Gastrocnemius medialis (tissue), 4 donors: ENCODE measurements around the gene CHD1L. TPM values are rescaled to one million over a fixed set of nuclear protein-coding genes. Genes with fewer than 3 reads are reported as not detected.

Source experiments
- ATAC-seq, 2 donors: fragments of 150-250 bp; one replicate each; pipeline ENCODE4 v1.9.1; 2016
- DNase-seq, 2 donors: peaks; one replicate each; pipeline ENCODE4 v3.0.0-alpha.2; 2019
- H3K27ac ChIP-seq, 4 donors: fragments of 200-600 bp; sonication (generic); 1 replicate in 1 of 4; 2 replicates in 3 of 4; pipeline ENCODE4 v1.5.1; 2016 to 2018; ENCODE audit warnings: mild to moderate bottlenecking in 2 of 4, moderate library complexity in 1 of 4
- H3K27me3 ChIP-seq, 3 donors: fragments of 200-600 bp; sonication (generic) in 2 of 3; 1 replicate in 1 of 3; 2 replicates in 2 of 3; pipeline versions ENCODE4 v1.5.1 to v1.6.0; 2016 to 2019; ENCODE audit warnings: mild to moderate bottlenecking in 1 of 3, moderate library complexity in 1 of 3
- H3K36me3 ChIP-seq, 2 donors: fragments of 200-600 bp; sonication (generic) in 1 of 2; one replicate each; pipeline ENCODE4 v1.5.1; 2017 to 2018
- H3K4me1 ChIP-seq, 2 donors: fragments of 200-600 bp; sonication (generic) in 1 of 2; one replicate each; pipeline ENCODE4 v1.5.1; 2016 to 2017; ENCODE audit warnings: mild to moderate bottlenecking in 2 of 2
- H3K4me3 ChIP-seq, 4 donors: fragments of 200-600 bp; sonication (generic) in 3 of 4; 1 replicate in 1 of 4; 2 replicates in 3 of 4; pipeline ENCODE4 v1.5.1; 2016 to 2019; ENCODE audit warnings: mild to moderate bottlenecking in 2 of 4
- H3K9me3 ChIP-seq, 3 donors: fragments of 200-600 bp; sonication (generic) in 2 of 3; 1 replicate in 1 of 3; 2 replicates in 2 of 3; pipeline ENCODE4 v1.5.1; 2016 to 2019
- POLR2A ChIP-seq, 2 donors: fragments of 450-650 bp; IDR thresholded peaks; one replicate each; pipeline ENCODE4 v1.6.1; 2017; ENCODE audit warnings: antibody characterized with exemption in 2 of 2, mild to moderate bottlenecking in 2 of 2, moderate library complexity in 2 of 2
- in situ Hi-C, 4 donors: fragments of 200-750 bp; cut with MboI; loops; one replicate each; pipeline versions ENCODE4 v1.15.0 to v1.8.0; 2017; ENCODE audit warnings: low sequenced_read_pairs in 4 of 4
- intact Hi-C: fragments of 100-400 bp; cut with DNase I; formaldehyde crosslinking; loops from one replicate; pipeline ENCODE4 v1.15.1; 2023; ENCODE audit warnings: low total_unique reads
- total RNA-seq, 4 donors: library from RNA; depleted of rRNA; stranded (reverse); fragments of >200 nt; gene quantifications; one replicate each; pipeline versions ENCODE4 v1.1.0 to v1.2.3, GENCODE V29; 2016
- TF ChIP-seq, protein P1 (sequence below), 5 experiments: fragments of 450-650 bp in 3 of 5; fragments of 200-600 bp in 2 of 5; sonication (generic) in 2 of 5; IDR thresholded peaks in 4 of 5; conservative IDR thresholded peaks in 1 of 5; 1 replicate in 4 of 5; 2 replicates in 1 of 5; pipeline ENCODE4 v1.5.1; 2016 to 2019; ENCODE audit warnings: antibody characterized with exemption in 5 of 5, mild to moderate bottlenecking in 3 of 5, moderate library complexity in 3 of 5

The CHD1L gene
- total RNA-seq, 4 donors from 2014 or later: 9.0 to 10.3 (median 9.6) TPM

GRCh38 chr1:147334292-147334691, 91.8 kb downstream of the CHD1L start:
- TF ChIP-seq, protein P1, sequence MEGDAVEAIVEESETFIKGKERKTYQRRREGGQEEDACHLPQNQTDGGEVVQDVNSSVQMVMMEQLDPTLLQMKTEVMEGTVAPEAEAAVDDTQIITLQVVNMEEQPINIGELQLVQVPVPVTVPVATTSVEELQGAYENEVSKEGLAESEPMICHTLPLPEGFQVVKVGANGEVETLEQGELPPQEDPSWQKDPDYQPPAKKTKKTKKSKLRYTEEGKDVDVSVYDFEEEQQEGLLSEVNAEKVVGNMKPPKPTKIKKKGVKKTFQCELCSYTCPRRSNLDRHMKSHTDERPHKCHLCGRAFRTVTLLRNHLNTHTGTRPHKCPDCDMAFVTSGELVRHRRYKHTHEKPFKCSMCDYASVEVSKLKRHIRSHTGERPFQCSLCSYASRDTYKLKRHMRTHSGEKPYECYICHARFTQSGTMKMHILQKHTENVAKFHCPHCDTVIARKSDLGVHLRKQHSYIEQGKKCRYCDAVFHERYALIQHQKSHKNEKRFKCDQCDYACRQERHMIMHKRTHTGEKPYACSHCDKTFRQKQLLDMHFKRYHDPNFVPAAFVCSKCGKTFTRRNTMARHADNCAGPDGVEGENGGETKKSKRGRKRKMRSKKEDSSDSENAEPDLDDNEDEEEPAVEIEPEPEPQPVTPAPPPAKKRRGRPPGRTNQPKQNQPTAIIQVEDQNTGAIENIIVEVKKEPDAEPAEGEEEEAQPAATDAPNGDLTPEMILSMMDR (IDR thresholded peaks at IDR 0.05 in 4 of 5, conservative IDR thresholded peaks at IDR 0.05 in 1 of 5): no peak
- TF ChIP-seq POLR2A (IDR thresholded peaks at IDR 0.05): no peak
- in situ Hi-C loops (no loop called here), intact Hi-C loops (no loop called here)
- no peak for DNase-seq
- no peaks in the 10 kb centered on the region for H3K36me3 ChIP-seq
- H3K4me1 ChIP-seq: no peaks in the 10 kb centered on the region
- H3K27me3 ChIP-seq: no peaks in the 10 kb centered on the region
- no peaks in the 10 kb centered on the region for H3K9me3 ChIP-seq
- ATAC-seq: no peak
- H3K4me3 ChIP-seq: no peak overlapping the region
- H3K27ac ChIP-seq: no peak overlapping the region

GRCh38 chr1:147336291-147336690, 93.8 kb downstream of the CHD1L start:
- Histone ChIP-seq H3K27ac (no peak overlapping the region), H3K4me3 (no peak overlapping the region), H3K4me1 (no peaks in the 10 kb centered on the region), H3K36me3 (no peaks in the 10 kb centered on the region), H3K27me3 (no peaks in the 10 kb centered on the region), H3K9me3 (no peaks in the 10 kb centered on the region)
- TF ChIP-seq, protein P1 (IDR thresholded peaks at IDR 0.05 in 4 of 5, conservative IDR thresholded peaks at IDR 0.05 in 1 of 5): no peak
- no peak for TF ChIP-seq POLR2A (IDR thresholded peaks at IDR 0.05)
- in situ Hi-C loops: no loop called here
- DNase-seq (no peak), ATAC-seq (no peak)
- intact Hi-C loops: no loop called here

- no peaks in the 10 kb centered on the region for H3K4me1 ChIP-seq
- no peaks in the 10 kb centered on the region for H3K36me3 ChIP-seq
- no peak overlapping the region for H3K27ac ChIP-seq
- TF ChIP-seq, protein P1 (IDR thresholded peaks at IDR 0.05 in 4 of 5, conservative IDR thresholded peaks at IDR 0.05 in 1 of 5): no peak
- no peak for TF ChIP-seq POLR2A (IDR thresholded peaks at IDR 0.05)
- H3K27me3 ChIP-seq: no peaks in the 10 kb centered on the region
- DNase-seq (no peak), ATAC-seq (no peak)
- H3K4me3 ChIP-seq: no peak overlapping the region
- no peaks in the 10 kb centered on the region for H3K9me3 ChIP-seq
- in situ Hi-C loops (no loop called here), intact Hi-C loops (no loop called here)
Measured at GRCh38 chr1:147337040-147337630, 94.7 kb downstream of the CHD1L start.

GRCh38 chr1:147338571-147338970, 96.1 kb downstream of the CHD1L start:
- no peak overlapping the region for H3K4me3 ChIP-seq
- DNase-seq: no peak
- no peak overlapping the region for H3K27ac ChIP-seq
- no peaks in the 10 kb centered on the region for H3K27me3 ChIP-seq
- H3K36me3 ChIP-seq: no peaks in the 10 kb centered on the region
- no peak for ATAC-seq
- TF ChIP-seq, protein P1 (IDR thresholded peaks at IDR 0.05 in 4 of 5, conservative IDR thresholded peaks at IDR 0.05 in 1 of 5): no peak
- no peak for TF ChIP-seq POLR2A (IDR thresholded peaks at IDR 0.05)
- intact Hi-C loops (no loop called here), in situ Hi-C loops (no loop called here)
- no peaks in the 10 kb centered on the region for H3K4me1 ChIP-seq
- H3K9me3 ChIP-seq: no peaks in the 10 kb centered on the region

DNA sequence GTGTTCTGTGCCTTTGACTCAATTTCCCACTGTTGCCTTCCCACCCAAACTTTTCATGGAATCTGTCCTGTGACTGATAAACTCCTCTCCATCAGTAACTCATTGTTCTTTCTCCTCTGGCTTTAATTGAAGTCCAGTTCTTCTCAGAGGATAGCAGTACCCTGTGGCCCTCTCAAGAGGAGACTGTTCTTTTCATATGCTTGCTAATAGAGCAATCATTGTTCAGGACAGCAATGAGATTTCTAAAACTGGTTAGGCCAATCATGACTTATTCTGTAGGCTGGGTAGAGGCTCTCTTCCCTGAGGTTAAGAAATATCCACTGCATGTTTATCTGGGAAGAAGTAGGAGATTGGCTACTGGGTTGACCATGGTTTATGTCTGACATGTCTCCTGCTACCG, 98.8 kb downstream of the CHD1L start:
- TF ChIP-seq, protein P1 (IDR thresholded peaks at IDR 0.05 in 4 of 5, conservative IDR thresholded peaks at IDR 0.05 in 1 of 5): no peak
- no peak for TF ChIP-seq POLR2A (IDR thresholded peaks at IDR 0.05)
- Histone ChIP-seq H3K4me3 (no peak overlapping the region), H3K36me3 (no peaks in the 10 kb centered on the region), H3K9me3 (no peaks in the 10 kb centered on the region), H3K27ac (no peak overlapping the region), H3K4me1 (no peaks in the 10 kb centered on the region), H3K27me3 (no peaks in the 10 kb centered on the region)
- intact Hi-C loops: no loop called here
- ATAC-seq: no peak
- in situ Hi-C loops: no loop called here
- DNase-seq: no peak
